ENCODE measurements around the gene GCDH. TPM values are rescaled to one million over a fixed set of nuclear protein-coding genes. Genes with fewer than 3 reads are reported as not detected.
"Not testable (repeated sequence)": the region's sequence is repeated elsewhere in the genome, so short reads cannot be mapped to it uniquely, and the experiment has no call there.

Gene GCDH
- total and polyA plus RNA-seq, 12 donors = 16.2 to 78.4 (median 34.8) TPM

DNA sequence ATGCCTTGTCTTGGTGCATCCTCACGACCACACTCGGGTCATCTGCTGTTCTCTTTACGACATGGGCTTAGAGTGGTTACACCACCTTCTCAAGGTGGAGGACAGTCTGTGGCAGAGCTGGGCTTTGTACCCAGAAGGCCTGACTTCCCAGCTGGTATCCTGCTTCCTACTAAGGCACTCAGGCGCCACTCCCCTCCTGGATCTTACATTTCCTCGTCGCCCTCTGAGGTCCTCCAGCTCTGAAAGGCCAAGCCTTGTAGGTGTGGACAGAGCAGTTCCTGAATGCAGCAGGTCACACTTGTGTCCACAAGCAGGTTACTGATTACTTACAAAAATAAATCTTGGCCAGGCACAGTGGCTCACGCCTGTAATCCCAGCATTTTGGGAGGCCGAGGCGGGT, 16.2 kb downstream of the GCDH start:
- no peak overlapping the region for H3K4me3 ChIP-seq
- no peaks in the 10 kb centered on the region for H3K9me3 ChIP-seq (replicated peaks in 1 of 3)
- H3K36me3 ChIP-seq (replicated peaks in 1 of 2) = no peaks in the 10 kb centered on the region
- WGBS, 4 donors = 87 to 96% (median 90%) methylated on average over 6 to 9 of the region's 9 CpGs
- TF ChIP-seq, protein P1, sequence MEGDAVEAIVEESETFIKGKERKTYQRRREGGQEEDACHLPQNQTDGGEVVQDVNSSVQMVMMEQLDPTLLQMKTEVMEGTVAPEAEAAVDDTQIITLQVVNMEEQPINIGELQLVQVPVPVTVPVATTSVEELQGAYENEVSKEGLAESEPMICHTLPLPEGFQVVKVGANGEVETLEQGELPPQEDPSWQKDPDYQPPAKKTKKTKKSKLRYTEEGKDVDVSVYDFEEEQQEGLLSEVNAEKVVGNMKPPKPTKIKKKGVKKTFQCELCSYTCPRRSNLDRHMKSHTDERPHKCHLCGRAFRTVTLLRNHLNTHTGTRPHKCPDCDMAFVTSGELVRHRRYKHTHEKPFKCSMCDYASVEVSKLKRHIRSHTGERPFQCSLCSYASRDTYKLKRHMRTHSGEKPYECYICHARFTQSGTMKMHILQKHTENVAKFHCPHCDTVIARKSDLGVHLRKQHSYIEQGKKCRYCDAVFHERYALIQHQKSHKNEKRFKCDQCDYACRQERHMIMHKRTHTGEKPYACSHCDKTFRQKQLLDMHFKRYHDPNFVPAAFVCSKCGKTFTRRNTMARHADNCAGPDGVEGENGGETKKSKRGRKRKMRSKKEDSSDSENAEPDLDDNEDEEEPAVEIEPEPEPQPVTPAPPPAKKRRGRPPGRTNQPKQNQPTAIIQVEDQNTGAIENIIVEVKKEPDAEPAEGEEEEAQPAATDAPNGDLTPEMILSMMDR (IDR thresholded peaks at IDR 0.05) = no peak
- no peak for TF ChIP-seq POLR2A (IDR thresholded peaks at IDR 0.05)
- peaks cover 0 to 1% of the 10 kb centered on the region in 2 donors for H3K4me1 ChIP-seq (replicated peaks in 1 of 2)
- H3K27me3 ChIP-seq = no peaks in the 10 kb centered on the region
- no peak for DNase-seq
- intact Hi-C loops (cut with DNase I) = no loop called here
- H3K27ac ChIP-seq = no peak overlapping the region

DNA sequence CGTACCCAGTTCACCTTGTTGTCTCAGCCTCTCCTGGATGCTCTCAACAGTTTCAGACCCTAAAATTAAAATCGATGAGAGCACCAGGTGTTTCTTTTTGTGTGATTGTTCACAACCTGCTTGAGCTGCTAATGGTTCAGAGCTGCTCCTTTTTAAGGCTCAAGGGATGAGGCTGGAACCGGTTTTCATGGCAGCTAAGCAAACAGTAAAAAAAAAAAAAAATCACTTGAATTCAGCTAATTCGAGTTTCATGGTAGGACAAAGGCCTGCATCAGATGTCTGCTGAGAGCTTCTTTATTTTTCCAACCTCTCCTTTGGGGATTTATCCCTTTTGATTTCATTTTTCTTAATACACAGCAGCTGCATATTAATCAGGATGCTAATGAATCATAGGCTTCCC, 21.6 kb downstream of the GCDH start:
- intact Hi-C loops (cut with DNase I) = no loop called here
- no peaks in the 10 kb centered on the region for H3K36me3 ChIP-seq (replicated peaks in 1 of 2)
- no peaks in the 10 kb centered on the region for H3K27me3 ChIP-seq
- 51 to 61% (median 54%) methylated on average over 4 of the region's 4 CpGs for WGBS, 4 donors
- H3K27ac ChIP-seq = peak overlapping the region in 1 of 5 donors; percentile 61
- no peaks in the 10 kb centered on the region for H3K9me3 ChIP-seq (replicated peaks in 1 of 3)
- TF ChIP-seq, protein P1 (IDR thresholded peaks at IDR 0.05) = no peak
- TF ChIP-seq POLR2A (IDR thresholded peaks at IDR 0.05) = no peak
- peaks cover 0 to 15% of the 10 kb centered on the region in 2 donors for H3K4me1 ChIP-seq (replicated peaks in 1 of 2)
- no peak overlapping the region for H3K4me3 ChIP-seq
- no peak for DNase-seq

DNA sequence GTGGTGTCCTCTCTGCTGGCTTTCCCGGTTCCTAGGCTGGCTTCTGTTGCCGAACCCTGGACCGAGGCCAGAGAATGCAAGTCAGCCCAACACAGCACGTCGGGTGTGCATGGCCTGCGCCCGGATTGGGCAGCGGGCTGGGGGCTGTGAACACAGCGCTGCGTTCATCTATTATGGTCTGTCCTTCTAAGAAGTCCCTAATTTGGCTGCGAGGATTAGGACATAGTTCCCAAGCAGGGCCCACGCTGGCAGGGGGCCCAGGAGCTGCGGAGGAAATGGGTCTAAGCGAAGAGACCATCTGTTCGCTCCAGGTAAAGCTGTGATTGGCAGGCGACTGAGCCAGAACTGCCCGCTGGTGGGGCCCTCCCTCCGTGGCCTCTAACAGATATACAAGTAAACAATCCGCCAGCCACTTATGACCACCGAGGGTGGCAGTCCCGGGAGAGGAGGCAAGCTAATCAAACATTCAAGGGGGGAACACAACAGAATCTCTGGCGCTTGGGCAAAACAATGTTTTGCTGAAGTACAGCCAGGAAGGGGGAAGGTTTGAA, 22.1 kb downstream of the GCDH start:
- Histone ChIP-seq H3K4me1 (replicated peaks in 1 of 2) (peaks cover 0 to 15% of the 10 kb centered on the region in 2 donors), H3K27me3 (no peaks in the 10 kb centered on the region), H3K36me3 (replicated peaks in 1 of 2) (no peaks in the 10 kb centered on the region), H3K9me3 (replicated peaks in 1 of 3) (no peaks in the 10 kb centered on the region), H3K4me3 (no peak overlapping the region), H3K27ac (peak overlapping the region in 3 of 5 donors; percentile 36 to 76 (median 61))
- 19 to 34% (median 27%) methylated on average over 13 to 22 of the region's 22 CpGs for WGBS, 4 donors
- no peak for TF ChIP-seq POLR2A (IDR thresholded peaks at IDR 0.05)
- TF ChIP-seq, protein P1 (IDR thresholded peaks at IDR 0.05) = no peak
- intact Hi-C loops (cut with DNase I) = no loop called here
- DNase-seq = peak in 6 of 7 donors; percentile 57 to 85 (median 64)

DNA sequence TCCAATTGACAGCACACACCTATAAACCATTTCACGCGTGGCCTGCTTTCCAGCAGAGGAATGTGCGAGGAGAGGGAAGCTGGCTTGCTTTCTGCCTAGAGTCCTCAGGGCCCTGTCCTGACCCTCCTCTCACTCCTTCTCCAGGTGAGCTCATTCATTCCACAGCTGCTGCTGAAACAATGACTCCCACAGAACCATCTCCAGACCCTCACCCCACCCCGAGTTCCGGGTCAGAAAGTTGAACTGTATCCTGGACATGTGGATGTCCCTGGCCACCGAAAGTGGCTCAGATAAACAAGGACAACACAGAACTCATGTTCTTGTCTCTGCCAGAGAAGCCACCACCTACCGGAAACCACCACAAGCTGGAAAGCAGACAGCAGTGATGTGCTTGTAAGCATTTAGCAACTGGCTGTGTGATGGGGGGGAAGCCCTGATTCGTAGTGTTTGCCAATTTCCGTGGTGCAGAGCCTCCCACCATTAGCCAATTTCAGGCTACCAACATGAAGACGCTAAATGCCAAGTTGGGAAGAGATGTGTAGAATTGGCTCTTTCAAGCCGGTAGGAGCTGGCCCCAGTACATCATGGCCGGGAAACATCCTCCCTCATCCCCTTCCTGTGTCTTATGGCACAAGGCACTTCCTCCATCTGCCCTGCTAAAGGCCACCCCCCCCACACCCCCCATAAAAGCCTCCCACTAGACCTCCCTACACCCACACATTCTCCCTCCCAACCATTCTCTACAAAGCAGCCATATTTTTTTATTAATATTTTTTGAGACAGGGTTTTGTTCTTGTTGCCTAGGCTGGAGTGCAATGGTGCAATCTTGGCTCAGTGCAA, 23.1 kb downstream of the GCDH start:
- Histone ChIP-seq H3K4me3 (no peak overlapping the region), H3K4me1 (replicated peaks in 1 of 2) (peaks cover 0 to 15% of the 10 kb centered on the region in 2 donors), H3K27ac (peak overlapping the region in 2 of 5 donors; percentile 61 to 76), H3K27me3 (no peaks in the 10 kb centered on the region), H3K9me3 (replicated peaks in 1 of 3) (no peaks in the 10 kb centered on the region), H3K36me3 (replicated peaks in 1 of 2) (no peaks in the 10 kb centered on the region)
- intact Hi-C loops (cut with DNase I) = no loop called here
- 53 to 72% (median 61%) methylated on average over 12 of the region's 12 CpGs for WGBS, 4 donors
- TF ChIP-seq, protein P1 (IDR thresholded peaks at IDR 0.05) = no peak
- no peak for TF ChIP-seq POLR2A (IDR thresholded peaks at IDR 0.05)
- peak in 2 of 7 donors; percentile 36 to 41 for DNase-seq

DNA sequence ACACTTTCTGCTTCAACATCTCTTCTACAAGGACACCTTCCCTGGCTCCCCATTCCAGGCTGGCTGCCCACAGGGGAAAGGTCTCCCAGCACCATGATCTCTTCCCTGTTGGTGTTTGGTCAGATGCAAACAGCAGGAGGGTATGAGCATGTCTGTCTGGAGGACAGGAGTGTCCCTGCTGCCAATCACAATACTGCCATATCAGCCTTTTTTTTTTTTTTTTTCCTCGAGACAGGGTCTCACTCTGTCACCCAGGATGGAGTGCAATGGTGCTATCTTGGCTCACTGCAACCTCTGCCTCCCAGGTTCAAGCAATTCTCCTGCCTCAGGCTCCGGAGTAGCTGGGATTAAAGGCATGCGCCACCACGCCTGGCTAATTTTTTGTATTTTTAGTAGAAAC, 24.9 kb downstream of the GCDH start:
- H3K27me3 ChIP-seq; H3K27ac ChIP-seq; H3K9me3 ChIP-seq (replicated peaks in 1 of 3); H3K4me3 ChIP-seq; DNase-seq; H3K36me3 ChIP-seq (replicated peaks in 1 of 2); intact Hi-C loops (cut with DNase I): not testable (repeated sequence)
- WGBS, 4 donors = 72 to 90% (median 84%) methylated on average over 4 of the region's 4 CpGs
- peaks cover 4 to 18% of the 10 kb centered on the region in 2 donors for H3K4me1 ChIP-seq (replicated peaks in 1 of 2)
